Measurements from ENCODE around the gene NUP160.
A peak's percentile ranks its signal among the peaks of the same experiment; 100 is the strongest.
"Not testable (repeated sequence)": the region's sequence is repeated elsewhere in the genome, so short reads cannot be mapped to it uniquely, and the experiment has no call there.

Gene NUP160

GRCh38 chr11:47784785-47785381 is 63.3 kb downstream of the NUP160 start:
- Histone ChIP-seq H3K9ac (ENCODE audit: low read depth, low read length) (no peak overlapping the region), H3K36me3 (ENCODE audit: insufficient read depth, low read depth, low read length) (peaks cover 94% of the 10 kb centered on the region), H3K27ac (ENCODE audit: low read length) (no peak overlapping the region), H3K9me3 (ENCODE audit: insufficient read depth, low read depth, low read length) (no peaks in the 10 kb centered on the region), H3K4me1 (ENCODE audit: insufficient read depth, low read length) (no peaks in the 10 kb centered on the region), H3K27me3 (ENCODE audit: insufficient read depth, low read length) (no peaks in the 10 kb centered on the region), H3K4me3 (ENCODE audit: low read length) (no peak overlapping the region)

DNA sequence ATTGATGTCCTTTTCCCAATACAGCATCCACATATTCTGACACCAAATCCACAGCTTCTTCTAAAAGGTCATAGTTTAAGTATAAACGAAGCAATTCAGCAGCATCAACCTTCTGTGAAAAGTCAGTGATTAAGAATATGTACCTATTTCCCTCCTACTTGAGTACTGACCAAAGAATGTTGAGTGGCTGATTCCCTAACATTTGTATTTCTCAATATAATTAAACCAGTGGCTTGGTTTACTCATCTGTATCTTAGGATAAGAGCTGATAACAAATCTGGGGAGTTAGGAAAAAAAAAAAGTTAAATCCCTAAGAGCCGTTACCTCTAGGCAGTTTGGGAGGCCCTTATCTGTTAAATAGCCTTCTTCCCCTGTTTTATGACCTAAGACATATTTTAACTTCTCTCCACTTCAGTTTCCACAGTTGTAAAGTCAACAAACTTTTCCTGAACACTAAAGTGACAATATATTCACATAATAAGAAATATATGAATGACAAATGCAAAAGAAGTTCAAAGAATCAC is 65.0 kb downstream of the NUP160 start:
- peaks cover 94% of the 10 kb centered on the region for H3K36me3 ChIP-seq (ENCODE audit: insufficient read depth, low read depth, low read length)

DNA sequence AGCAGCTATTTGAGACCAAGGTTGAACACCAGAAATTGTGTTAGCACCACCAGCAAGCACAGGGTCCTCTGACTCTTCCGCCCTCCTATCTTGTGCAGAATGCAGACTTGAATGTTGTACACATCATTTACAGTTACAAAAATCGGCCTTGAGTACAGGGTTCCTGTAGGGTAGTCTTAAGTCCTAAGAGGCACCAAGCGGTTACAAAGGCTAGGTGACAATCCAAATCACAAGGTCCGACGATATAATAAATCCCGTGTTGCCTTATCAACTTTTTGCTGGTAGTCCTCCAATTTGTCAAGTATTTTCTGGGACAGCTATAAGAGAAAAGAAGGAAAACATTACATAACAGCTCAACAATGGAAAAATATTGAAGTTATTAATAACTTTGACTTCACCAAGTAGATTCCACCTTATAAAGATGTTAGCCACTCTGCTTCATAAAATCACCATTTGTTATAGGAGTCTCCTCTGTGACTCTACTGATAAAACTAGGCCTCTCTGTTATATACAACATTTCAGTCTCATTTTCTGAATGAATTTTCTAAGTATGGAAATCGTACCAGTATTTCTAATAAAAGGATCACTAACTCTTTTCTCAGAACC is 69.2 kb downstream of the NUP160 start:
- Histone ChIP-seq H3K36me3 (ENCODE audit: insufficient read depth, low read depth, low read length) (peaks cover 88% of the 10 kb centered on the region), H3K4me3 (ENCODE audit: low read length) (no peak overlapping the region), H3K27ac (ENCODE audit: low read length) (no peak overlapping the region), H3K9ac (ENCODE audit: low read depth, low read length) (no peak overlapping the region), H3K9me3 (ENCODE audit: insufficient read depth, low read depth, low read length) (no peaks in the 10 kb centered on the region), H3K27me3 (ENCODE audit: insufficient read depth, low read length) (no peaks in the 10 kb centered on the region), H3K4me1 (ENCODE audit: insufficient read depth, low read length) (no peaks in the 10 kb centered on the region)

More for the DNA sequence above, 65.0 kb downstream of the NUP160 start:
- no peaks in the 10 kb centered on the region for H3K9me3 ChIP-seq (ENCODE audit: insufficient read depth, low read depth, low read length)
- H3K27me3 ChIP-seq (ENCODE audit: insufficient read depth, low read length) = no peaks in the 10 kb centered on the region
- H3K9ac ChIP-seq (ENCODE audit: low read depth, low read length) = no peak overlapping the region
- no peak overlapping the region for H3K27ac ChIP-seq (ENCODE audit: low read length)
- H3K4me1 ChIP-seq (ENCODE audit: insufficient read depth, low read length) = no peaks in the 10 kb centered on the region
- no peak overlapping the region for H3K4me3 ChIP-seq (ENCODE audit: low read length)

DNA sequence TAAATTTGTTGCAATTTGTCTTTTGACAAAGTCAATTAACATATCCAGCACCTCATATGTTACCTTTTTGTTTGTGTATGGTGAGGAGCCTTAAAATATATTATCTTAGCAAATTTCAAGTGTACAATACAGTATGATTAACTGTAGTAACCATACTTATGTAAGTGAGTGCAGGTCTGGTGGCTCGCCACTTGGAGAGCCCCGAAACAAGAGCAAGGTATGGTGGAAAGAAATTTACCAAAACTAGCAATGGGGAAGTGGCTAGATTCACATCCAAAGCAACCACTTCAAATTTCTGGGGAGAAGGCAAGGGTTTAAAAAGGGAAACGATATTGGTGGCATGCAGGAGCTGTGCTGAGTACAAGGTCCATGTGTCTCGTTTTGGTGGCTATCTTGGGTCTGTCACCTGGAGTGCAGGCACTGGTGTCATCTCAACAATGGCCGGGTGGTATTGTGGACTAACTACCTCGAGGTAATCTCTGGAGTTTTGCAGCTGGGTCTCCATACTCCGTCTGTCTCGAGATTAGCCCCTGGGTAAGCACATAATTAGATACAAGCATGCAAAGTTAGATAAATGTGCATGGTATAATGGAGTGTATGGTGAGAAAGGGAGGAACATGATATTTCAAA is 72.8 kb downstream of the NUP160 start:
- no peak overlapping the region for H3K4me3 ChIP-seq (ENCODE audit: low read length)
- H3K27ac ChIP-seq (ENCODE audit: low read length) = no peak overlapping the region
- H3K9me3 ChIP-seq (ENCODE audit: insufficient read depth, low read depth, low read length) = no peaks in the 10 kb centered on the region
- H3K4me1 ChIP-seq (ENCODE audit: insufficient read depth, low read length) = no peaks in the 10 kb centered on the region
- H3K9ac ChIP-seq (ENCODE audit: low read depth, low read length) = no peak overlapping the region
- peaks cover 56% of the 10 kb centered on the region for H3K36me3 ChIP-seq (ENCODE audit: insufficient read depth, low read depth, low read length)
- no peaks in the 10 kb centered on the region for H3K27me3 ChIP-seq (ENCODE audit: insufficient read depth, low read length)

- H3K36me3 ChIP-seq (ENCODE audit: insufficient read depth, low read depth, low read length) = peaks cover 41% of the 10 kb centered on the region
- H3K27ac ChIP-seq (ENCODE audit: low read length) = no peak overlapping the region
- H3K4me1 ChIP-seq (ENCODE audit: insufficient read depth, low read length) = no peaks in the 10 kb centered on the region
- H3K27me3 ChIP-seq (ENCODE audit: insufficient read depth, low read length) = no peaks in the 10 kb centered on the region
- no peak overlapping the region for H3K4me3 ChIP-seq (ENCODE audit: low read length)
- H3K9me3 ChIP-seq (ENCODE audit: insufficient read depth, low read depth, low read length) = no peaks in the 10 kb centered on the region
- H3K9ac ChIP-seq (ENCODE audit: low read depth, low read length) = no peak overlapping the region
Observed at GRCh38 chr11:47773882-47774281, 74.3 kb downstream of the NUP160 start.

GRCh38 chr11:47769556-47769955 is 78.6 kb downstream of the NUP160 start:
- not testable (repeated sequence) for H3K27me3 ChIP-seq (ENCODE audit: insufficient read depth, low read length); H3K4me3 ChIP-seq (ENCODE audit: low read length); H3K27ac ChIP-seq (ENCODE audit: low read length); H3K36me3 ChIP-seq (ENCODE audit: insufficient read depth, low read depth, low read length); H3K9ac ChIP-seq (ENCODE audit: low read depth, low read length); H3K4me1 ChIP-seq (ENCODE audit: insufficient read depth, low read length); H3K9me3 ChIP-seq (ENCODE audit: insufficient read depth, low read depth, low read length)

GRCh38 chr11:47768101-47768612 is 80.0 kb downstream of the NUP160 start:
- Histone ChIP-seq H3K4me3 (ENCODE audit: low read length) (peak overlapping the region; percentile 83), H3K27me3 (ENCODE audit: insufficient read depth, low read length) (no peaks in the 10 kb centered on the region), H3K36me3 (ENCODE audit: insufficient read depth, low read depth, low read length) (peaks cover 20% of the 10 kb centered on the region)

GRCh38 chr11:47766509-47767227 is 81.5 kb downstream of the NUP160 start:
- Histone ChIP-seq H3K27me3 (ENCODE audit: insufficient read depth, low read length) (no peaks in the 10 kb centered on the region), H3K9me3 (ENCODE audit: insufficient read depth, low read depth, low read length) (no peaks in the 10 kb centered on the region), H3K27ac (ENCODE audit: low read length) (peak overlapping the region; percentile 66), H3K9ac (ENCODE audit: low read depth, low read length) (peak overlapping the region; percentile 99), H3K4me1 (ENCODE audit: insufficient read depth, low read length) (no peaks in the 10 kb centered on the region; the same call in 1 of the 2 replicates), H3K36me3 (ENCODE audit: insufficient read depth, low read depth, low read length) (peaks cover 35% of the 10 kb centered on the region), H3K4me3 (ENCODE audit: low read length) (peak overlapping the region; percentile 100)

More at GRCh38 chr11:47768101-47768612, 80.0 kb downstream of the NUP160 start:
- Histone ChIP-seq H3K27ac (ENCODE audit: low read length) (peak overlapping the region; percentile 99), H3K4me1 (ENCODE audit: insufficient read depth, low read length) (no peaks in the 10 kb centered on the region; the same call in 1 of the 2 replicates), H3K9me3 (ENCODE audit: insufficient read depth, low read depth, low read length) (no peaks in the 10 kb centered on the region), H3K9ac (ENCODE audit: low read depth, low read length) (peak overlapping the region; percentile 99)

DNA sequence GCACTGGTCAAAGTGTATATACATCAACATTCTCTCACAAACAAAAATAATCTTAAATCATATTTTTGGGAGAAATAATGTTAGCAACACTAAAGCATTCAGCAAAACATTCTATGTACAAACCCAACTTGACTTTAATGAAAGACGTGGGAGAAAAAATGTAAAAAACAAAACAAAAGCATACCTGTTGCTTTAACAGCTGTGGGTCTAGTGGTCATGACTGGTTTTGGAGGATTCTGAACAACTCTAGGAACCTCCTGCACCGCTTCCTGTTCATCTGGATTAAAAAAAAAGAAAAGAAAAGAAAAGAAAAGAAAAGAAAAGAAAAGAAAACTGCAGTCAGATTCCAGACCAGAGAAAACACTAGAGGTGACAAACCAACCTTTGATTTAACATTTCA is 83.1 kb downstream of the NUP160 start:
- H3K27ac ChIP-seq (ENCODE audit: low read length) = no peak overlapping the region
- peak overlapping the region; percentile 100 for H3K4me3 ChIP-seq (ENCODE audit: low read length)
- peaks cover 51% of the 10 kb centered on the region for H3K36me3 ChIP-seq (ENCODE audit: insufficient read depth, low read depth, low read length)
- no peaks in the 10 kb centered on the region for H3K27me3 ChIP-seq (ENCODE audit: insufficient read depth, low read length)
- H3K9me3 ChIP-seq (ENCODE audit: insufficient read depth, low read depth, low read length) = no peaks in the 10 kb centered on the region
- peak overlapping the region; percentile 30; the same call in 1 of the 2 replicates for H3K9ac ChIP-seq (ENCODE audit: low read depth, low read length)
- no peaks in the 10 kb centered on the region; the same call in 1 of the 2 replicates for H3K4me1 ChIP-seq (ENCODE audit: insufficient read depth, low read length)

GRCh38 chr11:47759291-47759690 is 88.9 kb downstream of the NUP160 start:
- not testable (repeated sequence) for H3K4me1 ChIP-seq (ENCODE audit: insufficient read depth, low read length); H3K27ac ChIP-seq (ENCODE audit: low read length); H3K9me3 ChIP-seq (ENCODE audit: insufficient read depth, low read depth, low read length); H3K9ac ChIP-seq (ENCODE audit: low read depth, low read length); H3K27me3 ChIP-seq (ENCODE audit: insufficient read depth, low read length); H3K4me3 ChIP-seq (ENCODE audit: low read length)
- peaks cover 84% of the 10 kb centered on the region for H3K36me3 ChIP-seq (ENCODE audit: insufficient read depth, low read depth, low read length)

DNA sequence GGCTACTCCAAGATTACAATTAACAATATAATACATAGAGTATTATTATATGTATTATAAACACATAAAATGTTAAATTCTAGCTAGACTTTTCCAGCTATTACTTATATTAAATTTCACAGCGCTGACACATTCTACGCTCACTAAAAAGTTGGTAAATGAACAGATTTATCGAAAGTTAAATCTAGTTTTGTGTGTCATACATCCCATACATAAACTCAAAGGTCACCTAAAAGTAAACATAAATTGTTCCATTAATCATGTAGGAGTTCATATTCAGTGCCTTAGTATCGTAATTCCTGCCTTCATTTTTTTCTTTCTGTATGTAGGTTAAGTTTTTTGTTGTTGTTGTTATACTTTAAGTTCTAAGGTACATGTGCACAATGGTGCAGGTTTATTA is 91.9 kb downstream of the NUP160 start:
- Histone ChIP-seq H3K9ac (ENCODE audit: low read depth, low read length) (no peak overlapping the region), H3K27ac (ENCODE audit: low read length) (no peak overlapping the region), H3K36me3 (ENCODE audit: insufficient read depth, low read depth, low read length) (peaks cover 85% of the 10 kb centered on the region), H3K27me3 (ENCODE audit: insufficient read depth, low read length) (no peaks in the 10 kb centered on the region), H3K4me1 (ENCODE audit: insufficient read depth, low read length) (no peaks in the 10 kb centered on the region), H3K9me3 (ENCODE audit: insufficient read depth, low read depth, low read length) (no peaks in the 10 kb centered on the region), H3K4me3 (ENCODE audit: low read length) (no peak overlapping the region)
